T follicular helper cell (primary cell): ENCODE data around the gene GPR31.

Experiments used
- DNase-seq: peaks from one replicate; pipeline ENCODE4 v3.0.0-alpha.2; 2020; ENCODE audit warnings: low read depth

Gene GPR31

DNA sequence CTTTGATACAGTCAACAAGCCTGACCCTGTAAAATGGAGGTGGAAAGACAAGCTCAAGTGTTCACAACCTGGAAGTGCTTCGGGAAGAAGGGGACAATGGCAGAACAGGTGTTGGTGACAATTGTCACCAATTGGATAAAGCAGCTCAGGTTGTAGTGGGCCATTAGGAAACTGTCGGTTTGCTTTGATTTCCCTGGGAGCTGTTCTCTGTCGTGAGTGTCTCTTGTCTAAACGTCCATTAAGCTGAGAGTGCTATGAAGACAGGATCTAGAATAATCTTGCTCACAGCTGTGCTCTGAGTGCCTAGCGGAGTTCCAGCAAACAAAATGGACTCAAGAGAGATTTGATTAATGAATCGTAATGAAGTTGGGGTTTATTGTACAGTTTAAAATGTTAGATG is 19.9 kb downstream of the GPR31 start:
- DNase-seq = no peak

DNA sequence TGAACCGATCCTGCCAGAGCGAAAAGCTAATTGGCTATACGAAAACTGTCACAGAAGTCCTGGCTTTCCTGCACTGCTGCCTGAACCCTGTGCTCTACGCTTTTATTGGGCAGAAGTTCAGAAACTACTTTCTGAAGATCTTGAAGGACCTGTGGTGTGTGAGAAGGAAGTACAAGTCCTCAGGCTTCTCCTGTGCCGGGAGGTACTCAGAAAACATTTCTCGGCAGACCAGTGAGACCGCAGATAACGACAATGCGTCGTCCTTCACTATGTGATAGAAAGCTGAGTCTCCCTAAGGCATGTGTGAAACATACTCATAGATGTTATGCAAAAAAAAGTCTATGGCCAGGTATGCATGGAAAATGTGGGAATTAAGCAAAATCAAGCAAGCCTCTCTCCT is 20.7 kb downstream of the GPR31 start:
- no peak for DNase-seq

GRCh38 chr6:167136376-167136775 is 21.4 kb downstream of the GPR31 start:
- DNase-seq = no peak

DNA sequence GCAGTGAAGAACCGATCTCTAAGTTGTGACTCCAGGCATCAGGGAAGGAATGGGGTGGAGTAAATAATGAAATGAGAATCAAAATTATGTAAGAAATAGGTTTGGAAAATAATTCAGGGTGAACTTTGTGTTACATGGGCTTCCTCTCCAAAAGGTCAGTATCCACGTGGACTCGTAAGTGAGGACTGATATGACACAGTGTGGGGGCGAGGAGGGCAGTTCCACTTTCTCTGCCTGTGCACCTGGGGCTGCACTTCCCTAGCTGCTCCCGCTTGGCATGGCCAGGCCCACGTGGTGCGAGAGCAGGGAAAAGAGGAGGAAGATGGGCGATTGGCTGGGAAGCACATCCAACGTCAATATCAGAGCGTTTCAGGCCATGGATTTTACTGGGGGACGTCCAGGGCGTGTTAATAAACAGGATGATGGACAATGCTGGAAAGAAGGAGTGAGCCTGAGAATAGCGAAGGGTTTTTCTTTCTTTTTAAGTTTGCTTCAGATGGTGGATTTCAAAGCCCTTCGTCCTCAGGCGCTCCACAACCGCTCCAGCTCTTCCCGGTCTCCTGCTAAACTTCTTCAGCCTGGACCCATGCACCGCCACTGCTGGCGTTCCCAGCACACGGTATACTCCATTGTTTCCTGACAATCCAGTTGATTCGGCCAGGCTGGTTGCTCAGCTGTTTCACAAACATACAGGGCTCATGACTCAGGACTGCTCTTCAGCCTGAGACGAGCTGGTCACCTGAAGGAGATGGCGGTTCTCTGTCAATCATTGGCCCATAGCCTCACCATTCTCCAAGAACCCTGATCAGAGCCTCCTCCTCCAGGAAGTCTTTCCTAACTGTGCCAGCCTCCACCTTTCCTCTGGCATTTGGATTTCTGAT is 23.1 kb downstream of the GPR31 start:
- DNase-seq = no peak

- no peak for DNase-seq
These were observed 26.8 kb downstream of the GPR31 start for GRCh38 chr6:167130712-167131684.

- DNase-seq = no peak
These were observed 27.6 kb downstream of the GPR31 start for GRCh38 chr6:167130008-167130677.

- DNase-seq = no peak
These were observed 28.2 kb downstream of the GPR31 start for GRCh38 chr6:167129562-167129961.

DNA sequence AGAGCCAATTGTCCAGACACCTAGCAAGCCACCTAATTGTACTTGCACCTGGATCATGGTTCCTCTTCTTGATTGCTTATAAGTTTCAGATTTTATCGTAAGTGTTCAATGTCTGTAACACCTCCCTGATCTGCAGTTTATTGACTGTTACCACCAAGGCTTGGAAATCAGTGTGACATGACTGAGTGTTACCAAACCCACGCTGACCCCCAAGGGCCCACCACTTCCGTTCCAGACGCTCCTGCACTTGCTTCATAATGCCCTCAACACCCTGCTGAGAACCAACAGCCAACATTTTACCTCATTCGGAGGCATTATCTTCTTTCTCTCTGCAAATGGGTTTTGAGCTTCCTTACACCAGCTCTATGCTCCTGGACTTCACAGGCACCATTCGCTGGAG is 28.6 kb downstream of the GPR31 start:
- DNase-seq = no peak

- no peak for DNase-seq
These were observed 29.8 kb downstream of the GPR31 start for GRCh38 chr6:167127785-167128531.

DNA sequence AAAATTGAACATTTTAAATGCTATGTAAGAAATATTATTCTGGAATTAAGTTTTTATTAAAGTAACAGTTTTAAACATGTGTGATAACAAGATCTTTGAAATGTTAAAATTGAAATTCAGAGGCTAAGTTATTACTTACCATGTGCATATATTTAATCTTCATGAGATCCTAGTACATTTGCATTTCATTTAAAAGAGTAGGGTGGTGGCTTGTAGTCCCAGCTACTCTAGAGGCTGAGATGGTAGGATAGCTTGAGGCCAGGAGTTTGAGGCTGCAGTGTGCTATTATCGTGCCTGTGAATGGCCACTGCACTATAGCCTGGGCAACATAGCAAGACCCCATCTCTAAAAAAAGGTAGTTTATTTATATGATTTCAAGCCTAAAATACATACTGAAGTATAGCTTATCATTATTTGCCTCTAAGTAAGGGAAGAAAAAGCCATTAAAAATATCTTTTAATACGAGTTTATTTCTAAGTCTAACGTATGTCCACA is 31.9 kb downstream of the GPR31 start:
- no peak for DNase-seq

GRCh38 chr6:167125410-167125809 is 32.4 kb downstream of the GPR31 start:
- DNase-seq = no peak

DNA sequence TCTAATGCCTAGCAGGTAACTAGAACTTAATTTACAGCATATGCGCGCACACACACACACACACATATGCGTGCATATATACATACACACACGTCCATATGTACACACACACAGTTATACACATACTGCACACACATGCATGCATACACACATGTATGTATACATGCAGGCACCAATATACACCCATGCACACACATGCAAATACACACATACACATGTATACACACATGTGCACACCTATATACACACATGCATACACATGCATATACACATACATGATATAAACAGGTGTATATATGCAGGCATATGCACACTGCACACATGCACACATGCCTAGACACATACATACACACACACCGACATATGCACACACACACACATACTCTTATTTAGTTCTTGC is 33.0 kb downstream of the GPR31 start:
- no peak for DNase-seq

DNA sequence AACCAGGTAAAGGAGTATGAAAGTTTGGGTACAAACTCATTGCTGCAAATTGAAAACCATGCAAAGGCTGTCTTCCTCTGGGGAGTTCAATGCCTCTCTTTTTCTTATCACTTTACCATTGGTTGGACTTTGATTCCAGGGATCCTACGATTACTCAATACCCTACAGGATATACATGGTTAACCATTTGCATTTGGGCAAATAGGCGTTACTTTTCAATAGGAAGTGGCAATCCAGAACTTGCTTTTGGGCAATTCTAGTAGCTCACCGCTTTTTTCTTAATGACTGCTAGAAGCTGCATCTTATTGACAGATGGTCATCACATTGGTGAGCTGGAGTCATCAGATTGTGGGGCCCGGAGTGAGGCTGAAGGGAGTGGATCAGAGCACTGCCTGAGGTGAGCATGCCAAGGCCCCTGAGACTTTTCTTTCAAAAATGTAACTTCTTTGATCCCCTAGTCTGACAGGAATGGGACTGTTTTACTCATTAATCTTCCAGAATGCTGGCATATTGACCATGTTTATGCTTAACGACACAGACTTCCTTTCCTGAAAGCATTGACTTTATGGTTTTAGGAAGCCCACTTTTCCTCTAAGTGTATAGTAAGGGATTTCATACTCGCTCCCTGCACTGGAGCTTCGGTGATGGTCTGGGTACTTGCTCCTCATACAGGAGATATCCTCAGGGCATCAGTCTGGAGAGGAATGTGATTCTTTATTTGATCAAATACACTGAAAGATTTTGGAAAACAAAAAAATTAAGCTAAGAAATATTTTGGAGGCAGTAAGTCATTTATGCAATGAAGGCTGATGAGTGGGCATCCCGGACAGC is 34.7 kb downstream of the GPR31 start, which contains the start of gene CCR6:
Gene CCR6, plus strand, starts transcription at position 270 of the 831 bp plus-strand sequence. CDS start 13,039 bp downstream, outside the sequence.
- no peak for DNase-seq

- DNase-seq = no peak
These were observed 35.5 kb downstream of the GPR31 start for GRCh38 chr6:167122041-167122826.

- no peak for DNase-seq
These were observed 36.4 kb downstream of the GPR31 start for GRCh38 chr6:167121335-167121841.

DNA sequence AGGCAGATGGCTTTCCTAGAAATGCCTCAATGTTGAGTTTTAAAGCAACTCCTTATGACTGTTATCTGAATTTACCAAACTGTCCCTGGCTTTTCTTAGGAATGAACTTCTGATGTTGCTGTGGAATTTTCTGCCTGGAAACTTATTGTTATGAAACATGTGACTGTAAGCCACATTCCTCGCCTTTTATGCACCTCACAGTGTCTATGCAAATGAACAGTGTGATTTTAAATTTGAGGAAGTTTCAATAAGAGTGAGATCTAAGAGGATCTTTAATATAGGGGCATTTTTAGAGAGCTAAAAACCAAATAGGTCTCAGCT is 37.2 kb downstream of the GPR31 start:
- DNase-seq = no peak

DNA sequence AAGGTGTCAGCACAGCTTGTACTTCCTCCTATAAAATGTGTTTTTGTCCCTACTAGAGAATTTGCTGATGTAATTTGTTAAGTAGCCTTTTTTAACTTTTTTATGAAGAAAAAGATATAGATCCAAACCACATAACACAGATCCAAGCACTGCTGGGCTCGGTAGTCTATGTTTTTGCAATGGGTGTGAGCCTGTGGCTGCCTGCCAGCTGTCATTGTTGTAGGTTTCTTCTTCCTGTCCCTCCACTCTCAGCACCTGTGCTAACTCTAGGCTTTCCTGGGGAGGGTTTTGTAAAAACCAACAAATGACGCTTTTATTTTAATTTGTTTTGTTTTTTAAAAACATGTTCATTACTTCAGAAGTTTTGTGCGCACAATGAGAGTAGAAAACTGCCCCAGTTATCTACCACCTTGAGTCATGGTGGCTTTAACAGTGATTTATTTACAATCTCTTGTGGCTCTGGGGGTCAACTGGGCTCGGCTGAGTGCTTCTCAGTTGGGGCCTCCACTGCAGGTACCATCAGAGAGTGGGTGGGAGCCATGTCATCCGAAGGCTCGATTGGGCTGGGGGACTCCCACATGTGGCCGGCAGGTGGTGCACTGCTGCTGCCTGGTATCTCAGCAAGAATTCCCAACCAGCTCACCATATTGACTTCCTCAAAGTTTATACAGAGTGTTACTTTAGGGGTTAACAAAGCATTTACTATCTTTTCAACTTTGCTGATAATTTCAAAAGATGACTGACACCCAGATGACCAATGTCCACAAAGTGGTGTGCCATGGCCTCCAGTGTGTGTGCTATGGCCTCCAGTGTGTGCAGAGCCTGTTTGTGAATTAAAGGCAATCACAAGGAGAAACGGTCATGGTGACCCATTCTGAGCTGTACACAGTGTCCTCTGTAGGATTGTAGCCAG is 37.9 kb downstream of the GPR31 start:
- DNase-seq = peak; percentile 66

- no peak for DNase-seq
These were observed 38.9 kb downstream of the GPR31 start for GRCh38 chr6:167118839-167119238.
